HepG2 (cell line): ENCODE results near the gene MYADML2. TPM values are rescaled to one million over a fixed set of nuclear protein-coding genes. Genes with fewer than 3 reads are reported as not detected.

Experiments
- FOSL2 ChIP-seq: sonication (generic); formaldehyde crosslinking; IDR thresholded peaks from 2 replicates; pipeline ENCODE4 v1.4.0; 2020; ENCODE audit warnings: missing genetic modification reagents
- GZF1 ChIP-seq: sonication (generic); formaldehyde crosslinking; IDR thresholded peaks from 2 replicates; pipeline ENCODE4 v1.5.1; 2020; ENCODE audit warnings: mild to moderate bottlenecking, missing genetic modification reagents
- HDAC6 ChIP-seq: fragments of 200-600 bp; sonication (generic); IDR thresholded peaks from 2 replicates; pipeline ENCODE4 v1.7.0; 2017; ENCODE audit warnings: mild to moderate bottlenecking, antibody characterized with exemption, low read length, low read depth
- HNRNPK ChIP-seq: fragments of 200-400 bp; formaldehyde crosslinking; IDR thresholded peaks from 2 replicates; pipeline ENCODE4 v1.6.1; 2018; ENCODE audit warnings: low read length, low read depth, moderate library complexity, mild to moderate bottlenecking; ENCODE audit not compliant: poor library complexity, severe bottlenecking
- KLF15 ChIP-seq: sonication (generic); formaldehyde crosslinking; IDR thresholded peaks from 2 replicates; pipeline ENCODE4 v1.8.1; 2023; ENCODE audit warnings: borderline replicate concordance, mild to moderate bottlenecking, inconsistent platforms, missing genetic modification reagents, mixed read lengths
- MLLT10 ChIP-seq: sonication (generic); formaldehyde crosslinking; IDR thresholded peaks from 2 replicates; pipeline ENCODE4 v1.4.0; 2020; ENCODE audit warnings: missing genetic modification reagents
- MTF1 ChIP-seq: sonication (generic); formaldehyde crosslinking; IDR thresholded peaks from 2 replicates; pipeline ENCODE4 v1.5.0; 2020; ENCODE audit warnings: missing genetic modification reagents
- PCBP1 ChIP-seq: fragments of 200-400 bp; formaldehyde crosslinking; IDR thresholded peaks from 2 replicates; pipeline ENCODE4 v1.6.1; 2017; ENCODE audit warnings: mild to moderate bottlenecking, low read depth, low read length, borderline replicate concordance
- POLR2G ChIP-seq: fragments of 200-400 bp; formaldehyde crosslinking; IDR thresholded peaks from 2 replicates; pipeline ENCODE4 v1.6.1; 2018; ENCODE audit warnings: mild to moderate bottlenecking, low read depth, low read length, moderate library complexity
- RORA ChIP-seq: sonication (generic); formaldehyde crosslinking; IDR thresholded peaks from 2 replicates; pipeline ENCODE4 v1.5.0; 2020; ENCODE audit warnings: mild to moderate bottlenecking, missing genetic modification reagents, moderate library complexity
- SNAPC2 ChIP-seq: sonication (generic); formaldehyde crosslinking; IDR thresholded peaks from 2 replicates; pipeline ENCODE4 v1.8.1; 2022; ENCODE audit warnings: mild to moderate bottlenecking, missing genetic modification reagents
- TEAD3 ChIP-seq: optimal IDR thresholded peaks from 2 replicates; pipeline ENCODE3; 2016; ENCODE audit warnings: borderline replicate concordance
- XBP1 ChIP-seq: sonication (generic); formaldehyde crosslinking; IDR thresholded peaks from 2 replicates; pipeline ENCODE4 v1.5.0; 2020; ENCODE audit warnings: missing genetic modification reagents
- ZBTB4 ChIP-seq: sonication (generic); formaldehyde crosslinking; IDR thresholded peaks from 2 replicates; pipeline ENCODE4 v1.4.0; 2020; ENCODE audit warnings: missing genetic modification reagents, mild to moderate bottlenecking, borderline replicate concordance
- ZC3H4 ChIP-seq: sonication (generic); formaldehyde crosslinking; IDR thresholded peaks from 2 replicates; pipeline ENCODE4 v1.4.0; 2020; ENCODE audit warnings: missing genetic modification reagents, borderline replicate concordance
- ZFP36L1 ChIP-seq: sonication (generic); formaldehyde crosslinking; IDR thresholded peaks from 2 replicates; pipeline ENCODE4 v1.8.0; 2022; ENCODE audit warnings: mild to moderate bottlenecking, missing genetic modification reagents, moderate library complexity
- ZNF709 ChIP-seq: sonication (generic); formaldehyde crosslinking; IDR thresholded peaks from 2 replicates; pipeline ENCODE4 v1.5.0; 2020; ENCODE audit warnings: mild to moderate bottlenecking, missing genetic modification reagents
- ZNF720 ChIP-seq: sonication (generic); formaldehyde crosslinking; IDR thresholded peaks from 2 replicates; pipeline ENCODE4 v1.4.0; 2020; ENCODE audit warnings: missing genetic modification reagents
- polyA plus RNA-seq, 8 experiments: library from polyadenylated mRNA; depleted of rRNA in 3 of 8; stranded (reverse) in 7 of 8; unstranded in 1 of 8; fragments of >200 nt; fragmentation: Illumina TruSeq in 4 of 8; extraction: Trizol in 4 of 8; gene quantifications; 2 replicates each; pipeline versions ENCODE4 v1.2.1 to v1.2.3, GENCODE V29; 2011 to 2016; ENCODE audit warnings: low read depth in 4 of 8, missing spikeins in 1 of 8, mixed read lengths in 1 of 8; ENCODE audit not compliant: insufficient read depth in 1 of 8
- total RNA-seq, 5 experiments: library from RNA; depleted of rRNA; stranded (reverse); fragments of >200 nt; fragmentation: Illumina TruSeq; extraction: Trizol; gene quantifications; 2 replicates each; pipeline ENCODE4 v1.2.3, GENCODE V29; 2016; ENCODE audit warnings: low read depth in 1 of 5
- TF ChIP-seq, protein P1 (sequence below): sonication (generic); formaldehyde crosslinking; IDR thresholded peaks from 2 replicates; pipeline ENCODE4 v1.4.0; 2020; ENCODE audit warnings: missing genetic modification reagents
- TF ChIP-seq, protein P2 (sequence below): sonication (generic); formaldehyde crosslinking; IDR thresholded peaks from 2 replicates; pipeline ENCODE4 v1.9.0; 2022; ENCODE audit warnings: low read depth, missing genetic modification reagents

MYADML2 gene
- total and polyA plus RNA-seq, 2 of the 13 experiments (the other 11 are each of a cell fraction or from before 2014, with no cell fraction given) = not detected

DNA sequence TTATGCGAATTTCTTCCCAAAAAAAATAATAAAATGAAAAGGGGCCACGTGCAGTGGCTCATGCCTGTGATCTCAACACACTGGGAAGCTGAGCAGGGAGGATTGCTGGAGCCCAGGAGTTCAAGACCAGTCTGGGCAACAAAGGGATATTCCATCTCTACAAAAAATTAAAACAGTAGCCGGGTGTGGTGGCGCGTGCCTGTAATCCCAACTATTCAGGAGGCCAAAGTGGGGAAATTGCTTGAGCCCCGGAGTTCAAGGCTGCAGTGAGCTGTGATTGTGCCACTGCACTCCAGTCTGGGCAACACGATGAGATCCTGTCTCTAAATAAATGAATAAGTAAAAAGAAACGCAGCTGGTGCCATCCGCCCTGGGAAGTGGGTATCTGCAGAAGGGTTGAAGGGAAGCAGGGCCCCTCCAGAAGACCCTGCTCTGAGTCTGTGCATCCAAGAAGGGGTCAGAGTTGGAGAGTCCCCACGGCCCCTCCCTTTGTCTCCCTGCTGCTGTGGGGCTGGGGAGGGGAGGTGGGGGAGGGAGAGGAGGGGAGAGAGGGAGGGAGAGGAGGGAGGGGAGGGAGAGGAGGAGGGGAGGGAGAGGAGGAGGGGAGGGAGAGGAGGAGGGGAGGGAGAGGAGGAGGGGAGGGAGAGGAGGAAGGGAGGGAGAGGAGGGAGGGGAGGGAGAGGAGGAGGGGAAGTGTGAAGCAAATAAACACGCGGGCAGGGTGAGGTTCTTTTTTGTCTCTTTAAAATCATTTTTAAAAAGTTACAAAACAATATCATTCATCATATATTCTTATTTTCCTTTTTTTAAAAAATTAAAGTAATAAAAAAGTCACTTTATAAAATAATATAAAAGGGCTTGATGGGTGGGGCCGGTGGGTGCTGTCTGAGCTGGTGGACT, 5.0 kb upstream of the MYADML2 start (continued):
- TF ChIP-seq, protein P1, sequence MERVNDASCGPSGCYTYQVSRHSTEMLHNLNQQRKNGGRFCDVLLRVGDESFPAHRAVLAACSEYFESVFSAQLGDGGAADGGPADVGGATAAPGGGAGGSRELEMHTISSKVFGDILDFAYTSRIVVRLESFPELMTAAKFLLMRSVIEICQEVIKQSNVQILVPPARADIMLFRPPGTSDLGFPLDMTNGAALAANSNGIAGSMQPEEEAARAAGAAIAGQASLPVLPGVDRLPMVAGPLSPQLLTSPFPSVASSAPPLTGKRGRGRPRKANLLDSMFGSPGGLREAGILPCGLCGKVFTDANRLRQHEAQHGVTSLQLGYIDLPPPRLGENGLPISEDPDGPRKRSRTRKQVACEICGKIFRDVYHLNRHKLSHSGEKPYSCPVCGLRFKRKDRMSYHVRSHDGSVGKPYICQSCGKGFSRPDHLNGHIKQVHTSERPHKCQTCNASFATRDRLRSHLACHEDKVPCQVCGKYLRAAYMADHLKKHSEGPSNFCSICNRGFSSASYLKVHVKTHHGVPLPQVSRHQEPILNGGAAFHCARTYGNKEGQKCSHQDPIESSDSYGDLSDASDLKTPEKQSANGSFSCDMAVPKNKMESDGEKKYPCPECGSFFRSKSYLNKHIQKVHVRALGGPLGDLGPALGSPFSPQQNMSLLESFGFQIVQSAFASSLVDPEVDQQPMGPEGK = peak; percentile 35; the same call in 1 of the 2 replicates
- no peak for TF ChIP-seq HDAC6
- TF ChIP-seq MLLT10 (CRISPR knock-in tag) = no peak
- TF ChIP-seq ZBTB4 (CRISPR knock-in tag) = no peak
- TF ChIP-seq RORA (CRISPR knock-in tag) = no peak
- peak; percentile 99 for TF ChIP-seq PCBP1
- no peak for TF ChIP-seq SNAPC2
- 0 out of 2 replicates have a peak, but pooled peaks have one; percentile 7 for TF ChIP-seq FOSL2 (CRISPR knock-in tag)
- TF ChIP-seq POLR2G = peak; percentile 79
- no peak for TF ChIP-seq ZNF720 (CRISPR knock-in tag)
- no peak for TF ChIP-seq TEAD3 (CRISPR knock-in tag)
- no peak for TF ChIP-seq MTF1 (CRISPR knock-in tag)
- TF ChIP-seq, protein P2, sequence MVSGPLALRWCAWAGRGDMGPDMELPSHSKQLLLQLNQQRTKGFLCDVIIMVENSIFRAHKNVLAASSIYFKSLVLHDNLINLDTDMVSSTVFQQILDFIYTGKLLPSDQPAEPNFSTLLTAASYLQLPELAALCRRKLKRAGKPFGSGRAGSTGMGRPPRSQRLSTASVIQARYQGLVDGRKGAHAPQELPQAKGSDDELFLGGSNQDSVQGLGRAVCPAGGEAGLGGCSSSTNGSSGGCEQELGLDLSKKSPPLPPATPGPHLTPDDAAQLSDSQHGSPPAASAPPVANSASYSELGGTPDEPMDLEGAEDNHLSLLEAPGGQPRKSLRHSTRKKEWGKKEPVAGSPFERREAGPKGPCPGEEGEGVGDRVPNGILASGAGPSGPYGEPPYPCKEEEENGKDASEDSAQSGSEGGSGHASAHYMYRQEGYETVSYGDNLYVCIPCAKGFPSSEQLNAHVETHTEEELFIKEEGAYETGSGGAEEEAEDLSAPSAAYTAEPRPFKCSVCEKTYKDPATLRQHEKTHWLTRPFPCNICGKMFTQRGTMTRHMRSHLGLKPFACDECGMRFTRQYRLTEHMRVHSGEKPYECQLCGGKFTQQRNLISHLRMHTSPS (CRISPR knock-in tag) = no peak
- no peak for TF ChIP-seq ZFP36L1 (CRISPR knock-in tag)
- peak; percentile 99 for TF ChIP-seq HNRNPK
- no peak for TF ChIP-seq ZNF709 (CRISPR knock-in tag)
- TF ChIP-seq XBP1 (CRISPR knock-in tag) = no peak
- no peak for TF ChIP-seq GZF1 (CRISPR knock-in tag)
- TF ChIP-seq ZC3H4 (CRISPR knock-in tag) = 0 out of 2 replicates have a peak, but pooled peaks have one; percentile 71
- TF ChIP-seq KLF15 (CRISPR knock-in tag) = no peak
